Stimulated activated CD8-positive, alpha-beta memory T cell treated with anti-CD3 and anti-CD28 coated beads, Interleukin-7, amount 100 ng/mL, for 4 hours (primary cell): ENCODE data around the gene SLC6A16.

Source experiments
- DNase-seq, 2 donors: peaks; one replicate each; pipeline ENCODE4 v3.0.0-alpha.2; 2020; ENCODE audit warnings: low read depth in 2 of 2

SLC6A16 gene

GRCh38 chr19:49271080-49271753, 53.8 kb downstream of the SLC6A16 start:
- DNase-seq, result no peak

- peak; percentile 6 to 34 for DNase-seq
Measured at GRCh38 chr19:49266409-49266808, 58.6 kb downstream of the SLC6A16 start.

GRCh38 chr19:49264258-49264657, 60.7 kb downstream of the SLC6A16 start:
- no peak for DNase-seq

- no peak for DNase-seq
Measured at GRCh38 chr19:49261602-49262001, 63.4 kb downstream of the SLC6A16 start.

- no peak for DNase-seq
Measured at GRCh38 chr19:49256691-49257090, 68.3 kb downstream of the SLC6A16 start.

- no peak for DNase-seq
Measured at GRCh38 chr19:49255674-49256073, 69.3 kb downstream of the SLC6A16 start.

- no peak for DNase-seq
Measured at GRCh38 chr19:49249933-49250332, 75.1 kb downstream of the SLC6A16 start.

GRCh38 chr19:49247676-49248075, 77.3 kb downstream of the SLC6A16 start:
- DNase-seq, result no peak

- no peak for DNase-seq
Measured at GRCh38 chr19:49244256-49244655, 80.7 kb downstream of the SLC6A16 start.

- no peak for DNase-seq
Measured at GRCh38 chr19:49243726-49244125, 81.3 kb downstream of the SLC6A16 start.

- no peak for DNase-seq
Measured at GRCh38 chr19:49243129-49243528, 81.9 kb downstream of the SLC6A16 start.

GRCh38 chr19:49241769-49242168, 83.2 kb downstream of the SLC6A16 start:
- no peak for DNase-seq
